Mucosa of rectum (tissue), 2 donors: ENCODE measurements around the gene OAF.

ENCODE experiments used
- H3K27ac ChIP-seq, 2 donors: one replicate each; pipeline ENCODE4 v1.7.0; 2013; ENCODE audit warnings: inconsistent platforms in 2 of 2, low read depth in 2 of 2, low read length in 2 of 2
- H3K27me3 ChIP-seq, 2 donors: one replicate each; pipeline ENCODE4 v1.7.0; 2013; ENCODE audit warnings: low read length in 2 of 2; ENCODE audit not compliant: control insufficient read depth in 2 of 2, insufficient read depth in 2 of 2
- H3K36me3 ChIP-seq, 2 donors: one replicate each; pipeline ENCODE4 v1.7.0; 2013; ENCODE audit warnings: low read length in 2 of 2; ENCODE audit not compliant: control insufficient read depth in 2 of 2, insufficient read depth in 2 of 2
- H3K4me1 ChIP-seq, 2 donors: one replicate each; pipeline ENCODE4 v1.7.0; 2013; ENCODE audit warnings: low read length in 2 of 2, mild to moderate bottlenecking in 1 of 2; ENCODE audit not compliant: control insufficient read depth in 2 of 2, insufficient read depth in 2 of 2
- H3K4me3 ChIP-seq, 2 donors: one replicate each; pipeline ENCODE4 v1.7.0; 2013; ENCODE audit warnings: low read length in 2 of 2
- H3K9ac ChIP-seq, 2 donors: one replicate each; pipeline ENCODE4 v1.7.0; 2013; ENCODE audit warnings: low read length in 2 of 2, low read depth in 1 of 2, mild to moderate bottlenecking in 1 of 2
- H3K9me3 ChIP-seq, 2 donors: one replicate each; pipeline ENCODE4 v1.7.0; 2013; ENCODE audit warnings: low read length in 2 of 2; ENCODE audit not compliant: control insufficient read depth in 2 of 2
- donor health status: healthy.
- donor health status: Normal muscosa, but diverticular disease.

Gene OAF

DNA sequence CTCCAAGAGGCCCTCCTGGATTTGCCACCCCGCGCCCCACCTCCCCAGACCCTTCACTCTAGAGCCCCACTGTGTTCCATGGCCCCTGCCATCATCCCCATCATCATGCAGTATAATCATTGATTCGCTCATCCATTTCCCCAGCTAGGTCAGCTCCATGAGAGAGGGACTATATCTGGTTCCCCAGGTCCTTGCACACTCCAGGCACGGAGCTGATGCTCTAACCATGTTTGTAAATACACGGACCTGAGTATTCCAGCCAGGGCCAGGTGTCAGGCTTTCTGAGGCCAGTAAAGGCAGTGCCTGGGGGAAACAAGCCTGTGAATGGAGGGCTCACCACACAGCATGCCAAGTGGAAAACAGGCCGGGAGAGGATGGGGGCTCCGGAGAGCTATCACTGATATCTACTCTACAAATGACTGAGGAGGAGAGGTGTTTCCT lies 27.1 kb upstream of the OAF start:
- peak overlapping the region; percentile 56 to 91 for H3K27ac ChIP-seq
- H3K36me3 ChIP-seq = no peaks in the 10 kb centered on the region
- H3K4me1 ChIP-seq = peaks cover 59 to 65% of the 10 kb centered on the region in 2 donors
- no peak overlapping the region for H3K4me3 ChIP-seq
- H3K27me3 ChIP-seq = no peaks in the 10 kb centered on the region
- no peaks in the 10 kb centered on the region for H3K9me3 ChIP-seq
- H3K9ac ChIP-seq = peak overlapping the region in 1 of 2 donors; percentile 61

DNA sequence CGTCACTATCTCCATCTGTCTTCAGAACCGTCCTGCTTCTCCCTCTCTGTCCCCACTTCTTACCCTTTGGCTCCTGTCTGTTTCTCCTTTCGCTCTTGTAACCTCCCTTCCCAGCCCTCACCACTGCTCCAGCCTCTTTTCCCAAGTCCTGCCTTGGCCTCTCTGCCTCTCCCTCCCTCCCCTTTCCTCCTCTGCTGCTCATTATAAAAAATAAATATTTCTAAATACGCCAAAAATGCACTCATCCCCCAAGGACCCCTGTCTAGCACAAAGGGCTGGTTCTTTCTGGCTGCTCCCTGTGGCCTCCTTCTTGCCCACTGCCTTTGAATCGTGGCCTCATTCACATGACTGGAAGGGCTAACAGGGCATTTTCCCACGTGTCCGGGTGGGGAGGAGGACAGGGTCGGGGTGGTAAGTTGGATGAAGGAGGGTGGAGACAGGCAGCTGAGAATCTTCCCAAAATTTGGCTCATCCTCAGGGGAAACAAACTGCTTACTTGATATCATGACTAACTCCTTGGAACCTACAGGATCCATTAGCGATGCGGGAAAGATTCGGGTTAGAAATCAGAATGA lies 26.4 kb upstream of the OAF start:
- H3K27ac ChIP-seq = peak overlapping the region; percentile 91 to 95
- H3K9ac ChIP-seq = peak overlapping the region; percentile 61 to 64
- H3K4me3 ChIP-seq = peak overlapping the region; percentile 53 to 71
- no peaks in the 10 kb centered on the region for H3K36me3 ChIP-seq
- H3K9me3 ChIP-seq = no peaks in the 10 kb centered on the region
- peaks cover 66 to 72% of the 10 kb centered on the region in 2 donors for H3K4me1 ChIP-seq
- no peaks in the 10 kb centered on the region for H3K27me3 ChIP-seq

DNA sequence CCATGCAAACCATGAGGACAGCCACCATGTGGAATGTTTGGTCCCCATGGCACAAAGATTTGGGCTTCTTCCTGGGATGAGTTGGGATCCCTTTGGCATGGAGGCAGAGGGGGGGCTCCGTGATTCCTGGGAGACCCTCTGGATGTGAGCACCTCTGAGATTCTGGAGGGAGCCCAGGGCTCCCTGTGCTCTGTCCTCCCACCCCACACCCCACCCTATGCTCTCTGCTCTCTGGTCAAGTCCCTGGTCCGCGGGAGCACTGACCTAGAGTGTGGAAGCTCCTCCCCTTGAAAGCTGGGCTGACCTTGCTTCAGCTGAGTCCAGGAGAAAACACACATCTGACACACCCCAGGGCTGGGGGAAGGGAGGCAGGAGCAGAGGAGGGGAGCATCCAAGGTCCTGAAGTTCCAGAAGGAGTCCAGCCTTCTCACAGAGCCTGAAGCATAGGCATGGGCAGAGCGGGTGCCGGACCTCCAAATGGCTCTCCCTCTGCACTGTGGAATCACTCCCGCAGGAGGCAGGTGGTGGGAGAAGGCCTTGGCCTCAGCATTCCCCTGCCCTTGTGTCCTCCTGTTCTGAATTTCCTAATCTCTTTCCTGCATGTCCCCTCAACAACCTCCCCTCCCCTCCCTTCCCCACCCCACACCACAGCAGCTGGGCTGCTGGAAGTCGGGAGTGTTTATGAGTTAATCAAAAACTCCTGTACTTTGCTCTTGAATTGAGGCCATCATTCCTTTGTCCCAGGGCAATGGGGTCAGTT lies 25.7 kb upstream of the OAF start:
- H3K27me3 ChIP-seq = no peaks in the 10 kb centered on the region
- no peaks in the 10 kb centered on the region for H3K9me3 ChIP-seq
- peak overlapping the region; percentile 53 to 71 for H3K4me3 ChIP-seq
- peaks cover 71 to 79% of the 10 kb centered on the region in 2 donors for H3K4me1 ChIP-seq
- no peaks in the 10 kb centered on the region for H3K36me3 ChIP-seq
- peak overlapping the region; percentile 91 to 95 for H3K27ac ChIP-seq
- peak overlapping the region; percentile 61 to 64 for H3K9ac ChIP-seq

DNA sequence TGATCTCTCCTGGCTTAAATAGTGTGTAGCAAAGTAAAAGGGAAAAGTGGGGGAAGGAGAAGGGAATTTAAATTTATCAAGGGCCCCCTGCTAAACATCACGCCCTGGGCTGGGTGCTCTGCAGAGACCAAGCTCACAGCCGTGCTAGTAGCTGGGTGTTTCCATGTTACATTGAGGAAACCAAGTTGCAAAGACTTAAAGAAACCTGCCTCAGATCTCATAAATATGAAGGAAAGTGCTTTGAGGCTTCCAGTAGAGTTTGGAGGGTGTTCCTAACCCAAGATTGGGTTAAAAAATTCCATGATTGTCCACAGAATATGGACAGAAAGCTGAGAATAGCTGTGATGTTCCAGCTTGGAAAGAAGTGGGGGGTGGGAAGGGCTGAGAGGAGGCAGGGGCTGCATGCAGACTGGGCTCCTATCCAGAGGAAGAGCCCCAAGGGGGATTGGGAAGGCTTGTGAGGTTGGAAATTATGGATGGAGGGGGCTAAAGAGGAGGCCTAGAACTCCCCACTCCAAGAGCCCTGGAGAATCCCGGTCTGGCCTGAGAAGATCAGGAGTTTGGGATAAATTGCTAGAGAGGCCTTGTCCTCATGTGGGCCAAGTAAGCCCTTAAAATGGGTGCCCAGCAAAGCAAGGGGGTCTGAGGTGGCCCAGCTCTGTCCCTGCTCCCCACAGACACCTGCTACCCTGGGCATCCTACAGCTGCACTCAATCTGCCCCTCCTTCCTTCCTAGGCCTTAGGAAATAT lies 25.0 kb upstream of the OAF start:
- Histone ChIP-seq H3K9ac (peak overlapping the region; percentile 62 to 65), H3K4me3 (peak overlapping the region; percentile 33 to 37), H3K9me3 (no peaks in the 10 kb centered on the region), H3K36me3 (no peaks in the 10 kb centered on the region), H3K27ac (peak overlapping the region; percentile 91 to 95), H3K4me1 (peaks cover 79 to 84% of the 10 kb centered on the region in 2 donors), H3K27me3 (no peaks in the 10 kb centered on the region)

DNA sequence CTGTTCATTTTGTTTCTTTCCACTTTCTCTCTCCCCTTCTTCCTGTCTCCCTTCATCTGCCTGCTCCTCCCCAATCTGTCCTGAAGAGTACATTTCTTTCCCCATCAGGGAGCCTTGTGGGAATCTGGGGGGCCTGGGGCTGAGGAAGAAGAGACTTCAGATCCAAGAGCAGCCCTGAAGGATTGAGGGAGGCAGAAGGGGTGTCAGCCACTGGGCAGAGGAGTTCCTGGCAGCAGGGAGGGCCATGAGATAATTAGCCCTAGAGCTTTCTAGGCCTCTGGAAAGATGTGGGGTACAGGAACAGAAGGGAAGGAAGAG lies 24.4 kb upstream of the OAF start:
- Histone ChIP-seq H3K9ac (peak overlapping the region; percentile 62 to 65), H3K36me3 (no peaks in the 10 kb centered on the region), H3K4me3 (peak overlapping the region in 1 of 2 donors; percentile 26), H3K4me1 (peaks cover 81 to 84% of the 10 kb centered on the region in 2 donors), H3K9me3 (no peaks in the 10 kb centered on the region), H3K27ac (peak overlapping the region; percentile 91 to 95), H3K27me3 (no peaks in the 10 kb centered on the region)

DNA sequence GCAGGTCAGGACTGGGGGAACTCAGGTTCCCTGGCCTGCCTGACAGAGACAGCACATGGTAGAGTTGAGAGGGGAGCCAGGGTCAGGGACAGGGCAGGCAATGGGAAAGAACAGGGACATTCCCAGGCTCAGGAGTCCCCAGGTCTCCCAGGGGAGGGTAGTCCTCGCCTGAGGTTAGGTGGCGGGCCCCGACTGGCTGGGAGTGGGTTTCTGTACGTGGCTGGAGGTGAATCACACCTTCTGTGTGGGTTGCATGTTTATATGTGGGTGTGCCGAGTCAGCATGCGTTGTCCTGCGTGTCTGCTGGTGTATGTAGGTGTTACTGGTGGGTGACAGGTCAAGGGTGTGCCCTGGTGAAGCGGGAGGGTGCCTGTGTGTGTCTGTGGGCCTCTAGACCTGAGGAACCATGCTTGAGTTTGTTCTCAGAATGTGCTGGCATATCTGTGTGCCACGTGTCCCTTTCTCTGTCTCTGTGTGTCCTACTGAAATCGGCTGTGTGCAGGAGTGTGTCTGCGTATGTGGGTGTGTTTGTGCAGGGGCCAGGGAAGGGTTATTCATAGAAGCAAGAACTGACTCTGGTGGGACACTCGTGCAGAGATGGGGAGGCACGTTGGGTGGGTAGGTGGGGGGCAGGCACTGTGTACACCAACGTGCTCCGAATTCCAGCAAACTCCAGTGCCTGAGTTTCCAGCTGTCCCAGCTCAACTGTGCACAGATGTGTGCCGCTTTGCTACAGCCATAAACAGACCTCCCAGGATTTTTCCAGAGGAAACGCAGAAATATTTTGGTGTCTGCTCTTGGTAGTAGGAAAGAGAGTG lies 23.8 kb upstream of the OAF start:
- Histone ChIP-seq H3K27ac (peak overlapping the region; percentile 91 to 95), H3K4me3 (peak overlapping the region in 1 of 2 donors; percentile 57), H3K9me3 (no peaks in the 10 kb centered on the region), H3K4me1 (peaks cover 81 to 84% of the 10 kb centered on the region in 2 donors), H3K36me3 (no peaks in the 10 kb centered on the region), H3K9ac (peak overlapping the region; percentile 62 to 65), H3K27me3 (no peaks in the 10 kb centered on the region)

DNA sequence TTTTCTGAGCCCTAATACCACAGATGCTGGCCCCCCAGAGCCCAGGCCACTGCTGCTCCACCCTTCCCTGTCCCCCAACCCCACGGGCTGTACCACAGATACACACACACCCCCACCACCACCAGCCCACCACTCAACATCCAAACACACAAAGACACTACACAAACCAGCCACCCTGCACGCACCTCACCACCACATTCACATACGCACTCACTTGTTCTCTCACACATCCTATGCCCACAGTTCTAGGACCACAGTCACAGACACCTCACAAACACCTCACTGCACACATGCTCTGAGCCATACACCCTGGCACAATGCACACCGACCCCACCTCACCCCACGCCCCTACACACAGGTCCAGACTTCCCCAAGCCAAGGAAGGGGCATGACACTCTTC lies 22.5 kb upstream of the OAF start:
- H3K36me3 ChIP-seq = no peaks in the 10 kb centered on the region
- peak overlapping the region; percentile 91 to 95 for H3K27ac ChIP-seq
- peak overlapping the region in 1 of 2 donors; percentile 41 for H3K9ac ChIP-seq
- no peaks in the 10 kb centered on the region for H3K9me3 ChIP-seq
- H3K4me3 ChIP-seq = no peak overlapping the region
- H3K27me3 ChIP-seq = no peaks in the 10 kb centered on the region
- peaks cover 74 to 76% of the 10 kb centered on the region in 2 donors for H3K4me1 ChIP-seq

DNA sequence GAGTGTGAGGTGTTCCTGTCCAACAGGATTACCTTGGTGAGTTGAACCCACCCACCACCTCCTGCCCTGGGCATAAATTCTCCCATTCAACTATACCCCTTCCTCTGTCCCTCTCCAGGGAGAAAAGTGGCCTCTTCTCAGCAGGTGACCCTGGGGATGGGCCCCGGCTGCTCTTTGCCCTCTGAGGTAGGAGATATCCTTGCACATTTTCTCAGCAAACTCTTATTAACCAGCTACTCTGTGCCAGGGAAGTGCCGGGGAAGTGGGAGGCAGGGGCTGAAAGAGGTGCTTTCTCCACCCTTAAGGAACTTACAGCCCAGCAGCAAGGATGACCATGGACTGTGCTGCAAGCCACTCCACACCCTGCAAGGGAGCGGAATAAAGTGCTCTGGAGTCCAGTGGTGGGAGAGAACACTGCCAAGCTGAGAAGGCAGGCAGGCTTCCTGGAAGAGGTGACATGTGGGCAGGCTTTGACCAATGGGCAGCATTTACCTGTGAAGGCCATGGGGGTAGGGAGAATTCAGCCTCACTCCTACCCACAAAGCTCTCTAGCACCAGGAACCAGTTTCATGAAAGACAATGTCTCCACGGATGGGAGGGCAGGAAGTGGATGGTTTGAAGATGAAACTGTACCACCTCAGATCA lies 21.9 kb upstream of the OAF start:
- H3K36me3 ChIP-seq = no peaks in the 10 kb centered on the region
- H3K9me3 ChIP-seq = no peaks in the 10 kb centered on the region
- H3K4me1 ChIP-seq = peaks cover 71 to 72% of the 10 kb centered on the region in 2 donors
- peak overlapping the region; percentile 91 to 95 for H3K27ac ChIP-seq
- H3K4me3 ChIP-seq = no peak overlapping the region
- H3K9ac ChIP-seq = no peak overlapping the region
- no peaks in the 10 kb centered on the region for H3K27me3 ChIP-seq

DNA sequence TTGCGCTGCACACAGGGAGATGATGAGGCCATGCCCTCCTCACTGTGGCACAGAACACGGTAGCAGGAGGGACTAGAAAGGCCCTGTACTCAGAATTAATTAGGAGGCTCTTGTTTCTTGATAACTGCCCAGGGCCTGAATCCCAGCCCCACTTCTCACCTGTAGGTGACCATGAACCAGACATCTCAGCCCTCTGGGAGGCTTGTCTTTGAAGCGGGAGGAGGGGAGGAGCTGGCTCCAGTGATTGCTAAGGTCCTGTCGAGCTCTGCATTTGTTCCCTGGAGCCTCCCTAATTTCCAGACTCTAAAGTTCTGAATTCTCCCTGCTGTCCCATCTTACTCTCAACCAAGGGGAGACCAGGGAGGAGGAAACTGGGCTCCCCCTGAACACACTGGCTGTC lies 19.8 kb upstream of the OAF start:
- H3K4me3 ChIP-seq = no peak overlapping the region
- H3K27ac ChIP-seq = peak overlapping the region in 1 of 2 donors; percentile 35
- no peaks in the 10 kb centered on the region for H3K27me3 ChIP-seq
- H3K36me3 ChIP-seq = no peaks in the 10 kb centered on the region
- peaks cover 62 to 64% of the 10 kb centered on the region in 2 donors for H3K4me1 ChIP-seq
- H3K9me3 ChIP-seq = no peaks in the 10 kb centered on the region
- no peak overlapping the region for H3K9ac ChIP-seq
